HG03196 (cell line): ENCODE results near the gene NAB1.

Experiments
- ATAC-seq: cut with Tn5 transposase; IDR thresholded peaks from one replicate; pipeline ENCODE4 v1.9.1; 2021; ENCODE audit not compliant: unreplicated experiment

NAB1 gene

DNA sequence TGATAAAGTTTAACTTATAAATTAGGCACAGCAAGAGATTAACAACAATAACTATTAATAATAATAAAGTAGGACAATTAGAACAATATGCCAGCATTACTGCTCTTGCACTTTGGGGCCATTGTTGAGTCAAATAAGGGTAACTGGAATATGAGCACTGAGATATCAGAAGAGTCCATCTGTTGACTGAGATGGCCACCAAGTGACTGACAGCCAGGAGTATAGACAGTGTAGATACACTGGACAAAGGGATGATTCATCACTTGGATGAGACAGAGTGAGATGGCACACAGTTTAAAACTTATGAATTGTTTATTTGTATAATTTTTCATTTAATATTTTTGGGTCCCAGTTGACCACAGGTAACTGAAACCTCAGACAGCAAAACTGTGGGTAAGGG is 20.0 kb downstream of the NAB1 start:
- no peak for ATAC-seq

DNA sequence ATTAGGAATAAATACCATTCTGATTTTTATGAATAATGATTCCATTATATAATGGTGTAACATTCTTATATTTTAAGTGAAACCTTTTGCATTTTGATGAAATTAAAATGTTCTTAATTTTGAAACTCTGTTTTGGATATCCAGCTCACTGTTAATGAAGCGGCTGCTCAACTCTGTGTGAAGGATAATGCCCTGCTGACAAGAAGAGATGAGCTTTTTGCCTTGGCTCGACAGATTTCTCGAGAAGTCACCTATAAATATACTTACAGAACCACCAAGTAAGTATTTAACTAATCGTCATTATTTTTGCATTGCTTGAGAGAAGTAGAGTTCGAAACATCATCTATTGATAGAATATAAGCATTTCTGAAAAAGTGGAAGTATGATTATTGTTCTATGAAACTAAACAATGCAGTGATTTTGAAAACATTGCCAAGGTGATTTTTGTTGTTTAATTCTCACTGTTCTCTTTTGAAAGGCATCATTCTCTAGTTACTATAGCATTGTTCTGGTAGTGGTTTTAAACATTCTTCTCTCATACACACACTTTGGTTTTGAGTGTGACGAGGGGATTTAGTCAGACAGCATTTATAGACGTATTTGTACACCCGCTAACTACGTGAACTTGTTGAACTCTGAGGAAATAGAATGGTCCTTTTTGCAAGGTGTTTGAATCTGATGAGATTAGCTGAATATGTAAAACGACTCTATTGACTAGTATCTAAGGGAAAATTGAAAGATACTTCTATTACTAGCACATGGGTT is 21.5 kb downstream of the NAB1 start:
- no peak for ATAC-seq

DNA sequence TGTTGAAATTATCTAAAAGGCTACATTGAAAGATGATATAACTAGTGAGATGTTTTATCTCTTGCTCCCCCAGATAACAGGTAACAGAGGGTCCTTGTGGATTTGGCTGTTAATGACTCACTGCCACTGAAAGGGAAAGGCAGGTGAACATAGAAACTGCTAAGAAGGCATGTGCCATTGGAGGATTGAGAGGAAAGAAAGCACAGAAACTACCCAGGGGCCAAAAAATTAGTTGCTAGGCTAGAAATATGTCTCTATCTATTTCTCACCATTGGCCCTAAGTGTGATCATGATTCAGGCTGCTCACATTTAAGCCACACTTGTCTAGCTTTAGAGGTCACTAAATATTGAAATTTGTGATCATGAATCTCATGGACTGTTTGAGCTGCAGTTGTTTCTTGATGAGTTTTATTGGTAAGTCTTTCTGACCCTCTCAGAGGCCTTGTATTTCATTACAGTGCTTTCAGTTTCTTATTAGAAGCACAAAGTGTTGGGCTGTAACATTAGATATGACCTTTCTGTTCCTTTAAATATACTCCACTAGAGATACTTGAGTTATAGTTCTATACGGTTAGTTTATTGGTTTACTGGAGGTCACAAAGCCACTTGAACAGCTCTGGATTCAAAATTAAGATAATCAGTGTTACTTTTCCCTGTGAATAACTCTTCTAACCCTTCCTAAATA is 26.2 kb downstream of the NAB1 start:
- ATAC-seq, result peak; percentile 56

DNA sequence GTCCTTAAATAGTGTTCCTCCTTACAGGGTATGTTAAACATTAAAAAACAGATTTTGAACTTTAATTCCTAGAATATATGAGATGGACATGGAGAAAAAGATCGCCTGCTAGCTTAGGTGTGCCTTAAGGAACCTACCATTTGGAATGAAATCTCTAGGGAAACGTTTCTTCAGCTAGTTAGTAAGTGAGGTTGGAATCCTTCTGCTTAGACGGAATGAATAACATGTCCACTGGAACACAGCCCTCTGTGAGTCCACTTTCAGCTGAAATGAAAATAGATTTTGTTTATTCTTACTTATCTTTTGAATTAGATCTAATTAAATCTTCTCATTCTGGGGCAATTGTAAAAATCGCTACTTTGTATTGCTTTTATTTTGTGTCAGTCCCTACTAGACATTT is 28.4 kb downstream of the NAB1 start:
- ATAC-seq, result no peak

DNA sequence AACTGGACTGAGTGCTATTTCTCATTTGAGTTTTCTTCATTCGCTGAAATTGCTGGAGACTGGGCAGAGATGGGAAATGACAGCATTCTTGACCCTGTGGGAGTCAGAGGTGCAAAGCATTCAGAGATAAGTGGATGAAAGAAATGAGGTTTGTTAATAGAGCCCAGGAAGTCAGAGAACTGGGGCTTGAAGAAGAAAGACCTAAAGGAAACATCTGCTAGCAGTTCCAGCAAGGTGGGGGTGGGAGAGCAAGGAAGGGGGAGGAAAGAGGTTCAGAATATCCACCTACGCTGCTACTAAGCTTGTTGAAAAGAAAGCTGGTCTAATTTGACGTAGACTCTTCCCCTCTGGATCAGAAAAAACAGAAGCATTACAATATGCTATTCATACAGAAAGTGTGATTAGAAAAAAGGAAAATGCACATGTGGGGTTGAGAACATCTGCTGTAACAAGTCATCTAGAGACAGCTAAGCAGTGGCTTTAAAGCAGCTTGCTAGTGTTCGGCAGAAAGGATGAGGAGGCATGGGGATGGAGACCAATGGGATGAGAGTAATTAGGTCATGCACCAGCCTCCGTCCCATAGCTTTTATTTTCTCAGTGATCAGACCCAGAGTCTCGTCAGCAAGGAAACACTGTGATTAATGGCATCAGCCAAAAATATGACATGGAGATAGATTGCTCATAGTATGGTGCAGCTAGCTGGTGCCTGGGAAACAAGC is 29.7 kb downstream of the NAB1 start:
- ATAC-seq, result peak; percentile 64

DNA sequence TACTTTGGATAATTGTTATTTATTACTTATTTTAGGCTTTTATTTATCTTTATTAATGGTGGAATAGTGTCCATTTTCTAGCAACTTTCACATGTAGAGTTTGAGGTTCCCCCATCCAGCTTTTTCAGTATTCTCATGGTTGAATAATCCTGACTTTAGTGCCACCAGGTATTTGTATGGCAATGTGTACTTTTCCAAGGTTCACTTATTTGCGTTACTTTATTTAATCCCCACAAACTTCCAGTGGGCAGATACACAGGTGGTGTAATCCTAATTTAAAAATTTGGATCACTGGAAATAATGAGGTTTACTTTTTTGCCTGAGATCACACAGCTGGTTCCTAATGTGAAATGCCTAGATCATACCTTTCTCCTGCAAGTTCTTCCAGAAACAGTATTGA is 30.5 kb downstream of the NAB1 start:
- no peak for ATAC-seq

DNA sequence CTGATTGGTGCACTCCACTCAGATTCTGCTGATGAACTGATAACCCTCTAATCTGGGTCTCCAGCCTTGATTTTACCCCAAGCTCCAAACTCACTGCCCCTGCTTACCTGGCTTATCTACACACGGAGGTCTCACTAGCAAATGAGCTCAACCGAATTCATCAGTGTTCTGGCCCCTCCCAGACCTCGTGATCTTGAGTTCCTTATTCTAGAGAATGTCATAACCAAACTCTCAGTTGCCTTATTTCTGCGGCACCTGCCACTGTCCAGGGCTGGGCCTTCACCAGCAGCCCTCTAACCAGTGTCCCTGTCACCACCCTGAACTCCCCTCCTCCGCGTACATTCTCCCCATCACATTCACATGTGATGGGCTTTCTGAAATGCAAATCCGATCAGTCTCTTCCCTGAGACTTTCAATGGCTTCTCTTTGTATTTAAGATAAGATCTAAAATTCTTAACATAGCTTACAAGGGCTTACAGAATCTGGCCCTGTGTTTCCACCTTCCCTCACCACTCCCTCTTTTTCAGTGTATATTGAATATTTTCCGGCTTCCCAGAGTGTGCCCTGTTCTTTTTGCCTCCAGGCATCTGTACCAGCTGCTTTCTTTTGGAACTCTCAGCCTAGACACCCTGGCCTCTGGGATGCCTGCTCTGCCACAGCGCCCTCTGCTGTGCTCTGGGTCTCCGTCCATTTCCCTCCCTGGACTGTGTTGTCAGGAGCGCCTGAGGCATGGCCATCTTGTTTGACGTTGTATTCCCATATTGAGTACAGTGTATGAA is 31.1 kb downstream of the NAB1 start:
- ATAC-seq, result peak; percentile 41

DNA sequence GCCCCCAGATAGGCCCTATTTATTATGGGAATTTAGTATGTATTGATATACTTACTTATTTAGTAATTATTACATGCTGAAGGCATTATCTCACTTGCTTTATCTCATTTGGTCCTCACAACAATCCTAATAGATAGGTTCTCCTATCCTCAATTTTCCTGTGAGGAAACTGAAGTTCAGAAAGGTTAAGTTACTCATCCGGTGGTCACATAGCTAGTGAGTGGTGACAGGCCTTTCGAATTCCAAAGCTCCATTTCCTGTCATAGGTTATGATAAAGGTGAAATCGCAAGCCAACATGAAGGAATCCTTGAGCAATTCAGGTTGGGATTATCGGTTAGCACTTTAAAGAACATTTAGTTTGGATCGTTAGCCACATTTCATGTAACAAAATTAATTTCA is 33.3 kb downstream of the NAB1 start:
- no peak for ATAC-seq

DNA sequence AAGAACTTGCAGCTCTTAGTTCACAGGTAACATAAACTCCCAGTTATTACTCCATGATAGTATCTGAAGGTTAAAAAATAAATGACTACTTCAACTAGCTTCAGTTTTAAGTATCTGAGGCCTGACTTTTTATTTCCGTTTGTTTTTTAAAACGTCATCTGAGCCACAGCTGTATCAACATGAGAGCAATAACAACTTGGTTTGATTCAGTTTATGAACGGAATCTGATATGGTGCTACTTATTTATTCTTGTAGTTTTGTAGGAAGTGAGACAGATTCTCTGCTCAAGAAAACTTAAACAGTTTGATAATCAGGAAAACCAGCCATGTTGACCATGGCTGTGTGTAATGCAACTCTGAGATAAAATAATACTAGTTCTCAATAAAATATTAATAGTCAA is 34.9 kb downstream of the NAB1 start:
- ATAC-seq, result no peak

DNA sequence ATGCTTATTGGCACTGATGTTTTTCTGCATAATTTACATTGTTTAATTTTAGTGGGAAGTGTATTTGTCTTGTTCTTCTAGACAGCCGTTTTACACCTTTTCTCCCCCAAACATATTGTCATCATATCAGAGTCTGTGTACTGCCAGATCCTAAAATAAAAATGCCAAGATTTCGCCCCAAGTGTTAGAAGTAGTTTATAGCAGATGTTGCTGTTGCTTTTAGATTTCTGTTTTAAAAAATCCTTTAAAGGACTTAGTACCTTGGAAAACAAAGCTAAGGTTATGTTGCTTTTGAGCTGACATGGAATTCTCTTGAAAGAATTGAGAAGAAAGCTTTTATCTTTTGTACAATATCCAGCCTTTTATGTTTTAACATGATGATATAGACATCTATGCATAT is 36.0 kb downstream of the NAB1 start:
- ATAC-seq, result no peak

DNA sequence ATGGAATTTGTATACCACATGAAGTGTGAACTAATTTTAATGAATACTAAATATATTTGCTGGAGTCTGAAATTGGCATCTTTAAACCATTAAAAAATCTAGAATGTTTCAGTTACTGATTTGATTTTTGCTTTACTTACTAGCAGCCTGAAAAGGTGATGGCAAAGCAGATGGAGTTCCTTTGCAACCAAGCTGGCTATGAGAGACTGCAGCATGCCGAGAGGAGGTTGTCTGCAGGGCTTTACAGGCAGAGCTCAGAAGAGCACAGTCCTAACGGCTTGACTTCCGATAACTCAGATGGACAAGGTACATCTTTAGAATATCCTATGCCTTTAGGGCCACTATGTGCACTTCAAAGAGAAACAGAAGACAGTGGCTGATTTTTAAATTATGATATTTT is 36.5 kb downstream of the NAB1 start:
- no peak for ATAC-seq

DNA sequence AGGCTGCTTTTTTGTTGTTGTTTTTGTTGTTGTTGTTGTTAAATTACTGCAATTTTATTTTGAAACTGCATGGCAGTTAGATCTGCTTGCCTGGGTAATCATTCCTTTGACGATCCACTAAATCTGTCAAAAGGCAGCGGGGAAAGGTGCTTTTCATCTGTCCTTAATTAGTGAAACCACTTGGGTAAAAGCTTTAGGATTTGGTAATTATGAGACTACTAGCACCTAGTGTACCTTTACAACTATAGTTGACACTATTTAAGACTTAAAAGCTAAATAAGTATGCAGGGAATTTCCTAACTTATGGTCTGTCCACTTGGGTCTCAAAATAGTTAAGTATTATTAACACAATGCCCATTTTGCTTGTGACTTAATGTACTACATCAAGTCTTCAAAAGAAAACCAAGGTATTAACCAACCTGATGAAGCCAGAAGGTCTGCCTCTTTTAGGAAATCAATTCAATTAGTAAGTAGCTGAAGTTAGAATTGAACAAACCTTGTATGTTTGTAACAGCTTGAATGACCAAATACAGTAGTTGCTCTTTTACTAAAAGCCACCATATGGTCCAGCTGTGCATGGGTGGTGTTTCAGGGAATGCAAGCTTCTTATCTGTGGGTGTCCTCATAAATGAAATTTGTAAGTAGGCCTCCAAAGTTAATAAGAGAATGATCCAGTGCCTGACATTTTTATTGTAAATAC is 44.8 kb downstream of the NAB1 start:
- ATAC-seq, result no peak

DNA sequence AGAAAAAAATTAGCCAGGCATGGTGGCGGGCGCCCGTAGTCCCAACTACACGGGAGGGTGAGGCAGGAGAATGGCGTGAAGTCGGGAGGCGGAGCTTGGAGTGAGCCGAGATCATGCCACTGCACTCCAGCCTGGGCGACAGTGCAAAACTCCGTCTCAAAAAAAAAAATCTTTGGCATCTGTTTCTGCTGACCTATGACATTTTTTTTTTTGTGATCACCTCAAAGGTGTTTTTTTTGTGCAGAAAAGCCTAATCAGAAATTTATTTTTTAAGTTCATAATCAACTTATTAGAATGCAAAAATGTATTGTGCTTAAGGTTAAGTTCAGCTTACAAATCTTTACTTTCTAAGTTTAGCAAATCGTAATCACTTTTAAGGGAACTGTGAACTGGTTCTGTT is 45.6 kb downstream of the NAB1 start:
- no peak for ATAC-seq

DNA sequence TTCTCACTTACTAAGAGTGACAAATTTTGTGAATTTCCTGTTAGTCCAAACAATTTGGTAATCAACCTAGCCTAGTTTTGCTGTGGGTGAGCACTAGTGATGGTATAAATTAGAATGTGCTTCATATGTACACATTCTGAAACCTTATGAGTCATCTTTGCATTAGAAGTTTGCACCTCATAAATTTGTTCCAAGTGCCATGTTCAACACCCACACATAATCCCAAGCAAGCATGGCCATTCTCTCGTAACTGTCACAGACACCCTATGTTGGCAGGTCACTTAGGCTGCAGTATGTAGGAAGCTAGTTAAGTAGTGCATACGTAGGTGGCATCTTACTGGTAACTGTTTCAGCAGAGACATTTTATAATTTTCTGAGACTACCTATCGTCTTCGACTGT is 46.9 kb downstream of the NAB1 start:
- no peak for ATAC-seq

DNA sequence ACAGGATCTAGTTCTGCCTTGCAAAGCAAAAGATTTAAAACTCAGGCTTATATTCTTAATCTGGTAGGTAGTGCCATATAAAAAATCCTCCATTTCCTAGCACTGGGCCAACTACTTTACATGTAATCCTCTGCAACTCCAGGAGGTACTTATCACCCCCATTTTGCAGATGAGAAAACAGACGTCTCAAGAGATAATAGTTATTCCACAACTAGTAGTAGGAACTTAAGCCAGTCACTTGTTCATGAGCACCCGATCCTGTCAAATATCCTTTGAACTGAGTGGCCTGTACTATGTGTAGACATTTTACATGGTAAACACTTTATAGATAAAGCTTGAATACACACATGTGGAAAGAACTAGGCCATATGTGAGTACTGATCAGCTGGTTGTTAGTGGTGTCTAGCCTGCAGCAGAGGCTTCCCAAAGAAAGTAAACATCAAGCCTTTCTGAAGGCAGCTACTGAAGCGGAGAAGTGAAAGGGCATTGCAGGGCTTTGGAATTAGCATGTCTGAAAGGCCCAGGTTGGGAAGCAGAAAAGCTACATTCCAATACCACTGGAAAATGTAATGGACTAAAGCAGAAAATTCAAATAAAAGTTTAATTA is 48.0 kb downstream of the NAB1 start:
- ATAC-seq, result no peak

DNA sequence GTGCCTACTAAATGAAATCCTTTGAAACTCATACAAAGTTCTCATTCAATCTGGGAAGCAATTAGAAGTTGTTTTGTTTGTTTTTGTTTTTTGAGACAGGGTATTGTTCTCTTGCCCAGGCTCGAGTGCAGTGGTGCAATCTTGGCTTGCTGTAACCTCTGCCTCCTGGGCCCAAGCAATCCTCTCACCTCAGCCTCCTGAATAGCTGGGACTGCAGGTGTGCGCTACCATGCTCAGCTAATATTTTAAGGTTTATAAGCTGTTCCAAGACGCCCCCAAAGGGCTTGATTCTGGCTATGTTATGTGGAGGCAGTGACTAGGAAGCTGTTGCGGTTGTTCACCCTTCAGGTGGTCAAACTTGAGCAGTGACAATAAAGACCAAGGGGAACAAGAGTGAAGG is 48.5 kb downstream of the NAB1 start:
- ATAC-seq, result no peak

DNA sequence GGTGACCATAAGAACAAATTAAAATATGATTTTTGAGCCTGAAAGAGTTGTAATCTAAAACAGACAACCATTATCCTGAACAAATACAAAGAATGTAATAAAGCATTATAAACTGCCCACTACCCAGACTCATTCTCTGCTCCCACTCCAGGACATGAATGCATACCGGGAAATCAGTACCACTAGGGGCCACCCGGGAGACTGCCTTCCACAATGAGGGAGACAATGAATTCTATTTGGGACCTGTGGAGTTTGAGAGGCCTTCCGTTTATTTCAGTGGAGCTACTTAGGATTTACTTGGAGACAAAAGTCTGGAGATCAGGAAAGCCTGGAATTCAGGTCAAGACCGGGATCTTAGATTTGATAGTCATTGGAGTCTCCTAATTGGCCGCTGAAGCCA is 50.0 kb downstream of the NAB1 start:
- ATAC-seq, result no peak

DNA sequence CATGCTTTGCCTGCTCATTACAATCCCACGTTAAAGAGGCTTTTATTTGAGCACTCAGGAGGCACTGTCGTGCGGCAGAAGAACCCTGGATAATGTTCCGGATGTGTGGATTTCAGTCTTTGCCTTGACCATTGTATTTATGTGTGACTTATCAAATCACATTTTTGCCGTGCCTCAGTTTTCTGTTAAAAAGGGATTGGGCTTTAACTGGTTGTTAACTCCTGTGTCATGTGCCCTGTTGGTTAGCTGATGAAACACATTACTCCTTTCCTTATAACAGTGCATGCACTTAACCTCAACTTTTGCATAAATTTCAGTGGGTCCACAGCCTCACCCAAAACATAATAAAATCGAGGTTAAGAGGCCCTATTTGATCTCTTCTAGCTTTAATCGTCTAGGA is 52.7 kb downstream of the NAB1 start:
- ATAC-seq, result no peak

DNA sequence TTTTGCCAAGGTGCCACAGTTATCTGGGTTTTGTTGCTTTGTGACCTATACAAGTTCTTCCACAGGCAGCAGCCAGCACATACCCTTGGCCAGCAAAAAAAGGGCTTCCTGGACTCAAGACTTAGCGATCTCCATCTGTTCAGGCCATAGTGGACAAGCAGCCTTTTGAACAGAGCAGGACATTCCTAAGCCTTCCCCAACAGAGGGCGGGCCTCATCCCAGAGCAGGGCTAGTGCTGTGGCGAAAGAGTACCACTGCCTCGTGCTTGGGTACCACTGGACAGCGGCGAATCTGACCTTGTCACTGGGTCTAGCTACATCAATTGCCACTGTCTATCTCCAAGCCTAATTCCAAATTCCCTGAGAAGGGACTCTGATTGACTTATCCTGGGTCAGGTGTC is 56.4 kb downstream of the NAB1 start:
- ATAC-seq, result no peak

DNA sequence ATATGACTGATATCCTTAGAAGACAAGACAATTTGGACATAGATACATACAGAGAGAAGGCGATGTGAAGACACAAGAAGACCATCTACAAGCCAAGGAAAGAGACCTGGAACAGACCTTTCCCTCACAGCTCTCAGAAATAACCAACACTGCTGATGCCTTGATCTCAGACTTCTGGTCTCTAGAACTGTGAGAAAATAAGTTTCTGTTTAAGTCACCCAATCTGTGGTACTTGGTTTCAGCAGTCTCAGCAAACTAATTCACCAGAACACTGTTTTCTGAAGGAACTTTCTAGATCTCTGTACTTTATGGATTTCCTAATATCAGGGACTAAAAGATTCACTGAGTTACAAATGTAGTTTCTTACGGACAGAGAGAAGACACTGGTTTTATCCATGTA is 58.8 kb downstream of the NAB1 start:
- ATAC-seq, result no peak
